GM18511 (cell line): Measurements from ENCODE around the gene PLEKHG2.

Experiments used
- ATAC-seq: cut with Tn5 transposase; IDR thresholded peaks from one replicate; pipeline ENCODE4 v1.9.1; 2021; ENCODE audit warnings: mild to moderate bottlenecking, moderate library complexity; ENCODE audit not compliant: unreplicated experiment

The PLEKHG2 gene

DNA sequence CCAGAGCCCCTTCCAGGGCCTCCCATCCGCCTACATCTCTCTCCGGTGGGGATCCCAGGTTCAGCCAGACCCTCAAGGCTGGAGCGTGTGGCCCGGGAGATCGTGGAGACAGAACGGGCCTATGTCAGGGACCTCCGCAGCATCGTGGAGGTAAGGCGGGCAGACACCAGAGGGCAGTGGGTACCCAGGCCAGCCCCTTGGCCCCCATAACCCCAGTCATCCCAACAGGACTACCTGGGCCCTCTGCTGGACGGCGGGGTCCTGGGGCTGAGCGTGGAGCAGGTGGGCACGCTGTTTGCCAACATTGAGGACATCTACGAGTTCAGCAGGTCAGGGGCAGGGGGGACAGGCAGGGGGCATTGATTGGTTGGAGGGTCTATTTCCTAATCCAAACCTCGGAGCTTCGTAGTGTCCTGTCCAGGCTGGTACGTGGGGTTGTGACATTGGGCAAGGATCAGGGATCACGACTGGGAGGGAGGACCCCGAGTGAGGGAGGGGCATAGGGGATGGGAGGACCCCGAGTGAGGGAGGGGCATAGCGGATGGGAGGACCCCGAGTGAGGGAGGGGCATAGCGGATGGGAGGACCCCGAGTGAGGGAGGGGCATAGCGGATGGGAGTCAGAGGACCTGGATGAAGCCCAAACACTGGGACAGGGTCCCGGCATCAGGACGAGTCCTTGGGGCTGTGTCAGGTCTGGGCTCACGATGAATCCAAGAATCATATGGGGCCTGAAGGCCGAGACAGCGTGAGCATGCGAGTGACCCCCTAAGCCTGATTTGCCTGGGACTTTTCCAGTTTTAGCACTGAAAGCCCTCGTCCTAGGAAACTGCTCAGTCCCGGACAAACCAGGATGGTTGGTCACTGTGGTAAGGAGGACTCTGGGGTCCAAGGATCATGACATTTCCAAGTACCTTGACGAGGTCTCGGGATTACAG, 2.9 kb downstream of the PLEKHG2 start:
- ATAC-seq, result no peak

DNA sequence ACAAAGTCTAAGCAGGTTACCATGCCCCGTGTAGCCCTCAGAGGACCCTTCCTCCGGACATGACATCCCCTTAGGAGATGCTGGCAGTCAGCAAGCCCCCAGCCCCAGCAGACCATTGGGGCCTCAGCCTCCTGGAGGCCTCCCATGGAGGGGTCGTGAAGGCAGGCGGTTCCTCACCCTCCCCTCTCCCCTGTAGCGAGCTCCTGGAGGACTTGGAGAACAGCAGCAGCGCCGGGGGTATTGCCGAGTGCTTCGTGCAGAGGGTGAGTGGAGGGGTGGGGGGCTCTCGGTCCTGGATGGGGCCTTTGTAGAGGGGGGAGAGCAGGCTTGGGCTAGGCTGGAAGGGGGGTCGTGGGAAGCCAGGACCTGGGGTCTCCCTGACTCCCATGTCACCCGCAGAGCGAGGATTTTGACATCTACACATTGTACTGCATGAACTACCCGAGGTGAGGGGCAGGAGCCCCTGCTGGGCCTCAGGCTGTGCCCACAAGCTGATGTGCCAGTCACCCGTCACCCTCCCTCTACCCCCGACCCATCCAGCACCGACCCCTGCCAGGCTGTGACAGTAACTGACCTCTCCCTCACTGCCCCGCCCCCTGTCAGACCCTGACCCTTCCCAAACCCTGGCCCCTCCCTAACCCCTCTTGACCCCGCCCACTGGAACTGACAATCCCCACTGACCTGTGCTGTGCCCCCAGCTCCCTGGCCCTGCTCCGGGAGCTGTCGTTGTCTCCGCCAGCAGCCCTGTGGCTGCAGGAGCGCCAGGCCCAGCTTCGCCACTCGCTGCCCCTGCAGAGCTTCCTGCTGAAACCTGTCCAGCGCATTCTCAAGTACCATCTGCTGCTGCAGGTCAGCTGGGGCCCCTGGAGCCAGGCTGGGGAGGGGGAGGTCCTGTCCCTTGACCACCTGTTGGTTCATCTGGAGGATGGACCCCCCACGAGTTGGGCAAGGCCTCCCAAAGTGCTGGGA, 4.0 kb downstream of the PLEKHG2 start:
- ATAC-seq, result no peak

DNA sequence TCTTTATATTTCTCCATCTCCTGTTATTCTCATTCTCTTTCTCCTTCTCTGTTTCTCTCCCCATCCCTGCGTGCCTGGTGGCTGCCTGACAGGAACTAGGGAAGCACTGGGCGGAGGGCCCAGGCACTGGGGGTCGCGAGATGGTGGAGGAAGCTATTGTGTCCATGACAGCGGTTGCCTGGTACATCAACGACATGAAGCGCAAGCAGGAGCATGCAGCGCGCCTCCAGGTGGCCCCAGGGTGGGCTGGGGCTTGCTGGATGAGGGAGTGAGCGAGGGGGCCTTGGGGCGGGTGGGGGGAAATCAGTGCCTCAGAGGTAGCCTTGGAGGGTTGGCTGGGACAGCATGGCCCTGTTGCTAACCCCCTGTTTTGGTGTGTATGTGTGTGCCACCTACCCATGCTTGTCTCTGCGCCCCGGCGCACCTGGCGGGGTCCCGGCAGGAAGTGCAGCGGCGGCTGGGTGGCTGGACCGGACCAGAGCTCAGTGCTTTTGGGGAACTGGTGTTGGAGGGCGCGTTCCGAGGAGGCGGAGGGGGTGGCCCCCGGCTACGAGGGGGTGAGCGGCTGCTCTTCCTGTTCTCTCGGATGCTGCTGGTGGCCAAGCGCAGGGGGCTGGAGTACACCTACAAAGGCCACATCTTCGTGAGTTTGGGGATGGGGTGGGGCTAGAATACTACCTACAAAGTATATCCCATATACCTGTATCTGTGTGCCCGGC, 5.2 kb downstream of the PLEKHG2 start:
- ATAC-seq, result no peak

DNA sequence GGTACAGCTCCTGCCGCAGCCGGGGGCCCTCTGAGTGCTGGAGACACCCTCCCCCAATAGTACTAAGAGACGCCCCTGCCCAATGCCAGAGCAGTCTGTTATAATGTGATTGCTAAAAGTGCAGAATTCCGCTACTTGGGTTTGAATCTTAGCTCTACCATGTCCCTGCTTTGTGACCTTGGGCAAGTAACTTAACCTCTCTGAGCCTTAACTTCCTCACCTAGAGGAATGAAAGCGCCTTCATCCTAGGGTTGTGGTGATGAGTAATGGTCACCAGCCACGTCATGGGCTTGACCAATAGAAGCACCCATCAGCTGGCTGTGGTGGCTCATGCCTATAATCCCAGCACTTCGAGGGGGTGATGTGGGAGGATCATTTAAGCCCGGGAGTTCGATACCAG, 6.5 kb downstream of the PLEKHG2 start:
- ATAC-seq, result no peak

DNA sequence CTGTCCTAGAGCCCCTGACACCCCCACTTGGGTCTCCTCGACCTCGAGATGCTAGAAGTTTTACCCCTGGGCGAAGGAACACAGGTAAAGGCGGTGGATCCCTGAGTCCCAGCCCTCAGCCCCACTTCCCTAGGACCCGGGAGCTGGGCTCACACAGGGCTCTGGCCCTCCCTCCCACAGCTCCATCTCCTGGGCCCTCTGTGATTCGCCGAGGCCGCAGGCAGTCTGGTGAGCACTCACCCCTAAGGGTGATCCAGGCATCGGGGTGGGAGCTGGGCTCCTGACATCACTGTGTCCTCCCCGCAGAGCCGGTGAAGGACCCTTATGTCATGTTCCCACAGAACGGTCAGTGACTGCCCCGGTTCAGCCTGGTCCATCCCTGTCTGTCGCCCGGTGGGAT, 8.3 kb downstream of the PLEKHG2 start:
- ATAC-seq, result no peak

DNA sequence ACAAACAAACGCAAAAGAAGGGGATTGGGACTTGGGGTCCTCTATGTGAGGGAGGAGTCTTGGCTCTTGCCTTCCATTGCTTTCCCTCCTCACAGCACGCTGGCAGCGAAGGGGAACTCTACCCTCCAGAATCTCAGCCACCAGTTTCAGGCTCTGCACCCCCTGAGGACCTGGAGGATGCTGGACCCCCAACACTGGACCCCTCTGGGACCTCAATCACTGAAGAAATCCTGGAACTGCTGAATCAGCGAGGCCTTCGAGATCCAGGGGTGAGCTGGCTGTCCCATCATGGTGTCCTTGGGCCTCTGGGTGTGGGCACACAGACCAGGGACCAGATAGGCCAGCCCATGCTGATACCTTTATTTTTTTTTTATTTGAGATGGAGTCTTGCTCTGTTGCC, 9.6 kb downstream of the PLEKHG2 start:
- ATAC-seq, result no peak

DNA sequence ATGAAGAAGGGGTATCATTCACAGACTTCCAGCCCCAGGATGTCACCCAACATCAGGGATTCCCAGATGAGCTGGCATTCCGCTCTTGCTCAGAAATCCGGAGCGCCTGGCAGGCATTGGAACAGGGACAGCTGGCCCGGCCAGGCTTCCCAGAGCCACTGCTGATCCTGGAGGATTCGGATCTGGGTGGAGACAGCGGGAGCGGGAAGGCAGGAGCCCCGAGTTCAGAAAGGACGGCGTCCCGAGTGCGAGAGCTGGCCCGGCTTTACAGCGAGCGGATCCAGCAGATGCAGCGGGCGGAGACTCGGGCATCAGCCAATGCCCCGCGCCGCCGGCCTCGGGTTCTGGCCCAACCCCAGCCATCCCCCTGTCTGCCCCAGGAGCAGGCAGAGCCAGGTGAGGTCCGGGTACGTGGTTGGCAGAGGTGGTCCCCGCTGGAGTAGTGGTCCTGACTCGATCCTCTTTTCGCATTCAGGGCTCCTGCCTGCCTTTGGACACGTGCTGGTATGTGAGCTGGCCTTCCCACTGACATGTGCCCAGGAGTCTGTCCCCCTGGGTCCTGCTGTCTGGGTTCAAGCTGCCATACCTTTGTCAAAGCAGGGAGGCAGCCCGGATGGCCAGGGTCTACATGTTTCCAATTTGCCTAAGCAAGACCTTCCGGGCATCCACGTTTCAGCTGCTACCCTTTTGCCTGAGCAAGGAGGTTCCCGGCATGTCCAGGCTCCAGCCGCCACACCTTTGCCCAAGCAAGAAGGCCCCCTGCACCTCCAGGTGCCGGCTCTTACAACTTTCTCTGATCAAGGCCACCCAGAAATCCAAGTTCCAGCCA, 11.0 kb downstream of the PLEKHG2 start:
- ATAC-seq, result no peak

DNA sequence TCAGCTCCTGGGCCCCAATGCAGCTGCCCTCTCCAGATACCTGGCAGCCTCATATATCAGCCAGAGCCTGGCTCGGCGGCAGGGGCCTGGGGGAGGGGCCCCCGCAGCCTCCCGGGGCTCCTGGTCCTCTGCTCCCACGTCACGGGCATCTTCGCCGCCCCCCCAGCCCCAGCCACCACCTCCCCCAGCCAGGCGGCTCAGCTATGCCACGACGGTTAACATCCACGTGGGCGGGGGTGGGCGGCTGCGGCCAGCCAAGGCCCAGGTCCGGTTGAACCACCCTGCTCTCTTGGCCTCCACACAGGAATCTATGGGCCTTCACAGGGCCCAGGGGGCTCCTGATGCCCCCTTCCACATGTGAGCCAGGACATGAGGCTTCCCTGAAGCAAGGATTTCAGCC, 12.5 kb downstream of the PLEKHG2 start:
- ATAC-seq, result no peak

DNA sequence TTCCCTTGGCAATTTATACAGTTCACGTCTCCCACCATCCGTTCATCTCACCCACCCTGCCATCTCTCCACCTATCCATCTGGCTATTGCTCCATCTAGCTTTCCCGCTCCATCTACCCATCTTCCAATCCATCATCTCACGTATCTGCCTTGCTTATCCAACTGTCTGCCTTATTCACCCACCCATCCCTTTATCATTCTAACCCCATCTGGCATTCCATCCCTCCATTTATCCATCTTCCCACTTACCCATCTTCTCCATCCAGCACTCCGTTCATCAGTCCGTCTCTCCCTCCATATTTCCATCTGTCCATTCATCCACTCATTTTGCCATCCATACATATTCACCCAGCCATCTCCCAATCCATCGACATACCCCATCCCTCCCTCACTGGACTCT, 13.3 kb downstream of the PLEKHG2 start:
- ATAC-seq, result no peak

DNA sequence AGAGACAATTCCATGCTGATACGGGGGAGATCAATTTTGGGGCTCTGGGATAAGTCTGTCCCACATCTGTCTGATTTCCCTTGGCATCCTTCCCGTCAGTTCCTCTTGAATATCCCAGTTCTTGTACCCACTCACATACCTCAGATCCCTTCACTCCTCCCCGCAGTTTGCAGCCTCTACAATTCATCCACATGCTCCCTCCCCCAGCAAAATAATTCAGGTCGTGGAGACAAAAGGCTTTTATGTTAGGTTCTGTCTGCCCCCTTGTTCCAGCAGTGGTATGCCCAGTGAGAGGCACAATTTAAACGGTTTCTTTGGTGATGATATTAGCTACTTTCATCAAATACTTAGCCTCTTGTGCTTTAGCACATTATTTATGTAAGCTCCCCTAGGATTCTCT, 13.7 kb downstream of the PLEKHG2 start:
- no peak for ATAC-seq

DNA sequence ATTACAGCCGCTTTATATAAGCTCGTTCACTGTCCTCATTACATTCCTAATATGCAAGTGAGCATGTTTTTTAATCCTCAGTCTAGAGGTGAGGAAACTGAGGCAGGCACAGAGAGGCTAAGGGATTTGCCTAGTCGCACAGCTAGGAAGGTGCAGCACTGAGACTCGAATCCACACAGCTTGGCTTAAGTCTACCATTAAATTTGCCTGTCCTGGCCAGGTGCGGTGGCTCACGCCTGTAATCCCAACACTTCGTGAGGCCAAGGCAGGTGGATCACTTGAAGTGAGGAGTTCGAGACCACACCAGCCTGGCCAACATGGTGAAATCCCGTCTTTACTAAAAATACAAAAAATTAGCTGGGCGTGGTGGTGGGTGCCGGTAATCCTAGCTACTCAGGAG, 15.2 kb downstream of the PLEKHG2 start:
- no peak for ATAC-seq

DNA sequence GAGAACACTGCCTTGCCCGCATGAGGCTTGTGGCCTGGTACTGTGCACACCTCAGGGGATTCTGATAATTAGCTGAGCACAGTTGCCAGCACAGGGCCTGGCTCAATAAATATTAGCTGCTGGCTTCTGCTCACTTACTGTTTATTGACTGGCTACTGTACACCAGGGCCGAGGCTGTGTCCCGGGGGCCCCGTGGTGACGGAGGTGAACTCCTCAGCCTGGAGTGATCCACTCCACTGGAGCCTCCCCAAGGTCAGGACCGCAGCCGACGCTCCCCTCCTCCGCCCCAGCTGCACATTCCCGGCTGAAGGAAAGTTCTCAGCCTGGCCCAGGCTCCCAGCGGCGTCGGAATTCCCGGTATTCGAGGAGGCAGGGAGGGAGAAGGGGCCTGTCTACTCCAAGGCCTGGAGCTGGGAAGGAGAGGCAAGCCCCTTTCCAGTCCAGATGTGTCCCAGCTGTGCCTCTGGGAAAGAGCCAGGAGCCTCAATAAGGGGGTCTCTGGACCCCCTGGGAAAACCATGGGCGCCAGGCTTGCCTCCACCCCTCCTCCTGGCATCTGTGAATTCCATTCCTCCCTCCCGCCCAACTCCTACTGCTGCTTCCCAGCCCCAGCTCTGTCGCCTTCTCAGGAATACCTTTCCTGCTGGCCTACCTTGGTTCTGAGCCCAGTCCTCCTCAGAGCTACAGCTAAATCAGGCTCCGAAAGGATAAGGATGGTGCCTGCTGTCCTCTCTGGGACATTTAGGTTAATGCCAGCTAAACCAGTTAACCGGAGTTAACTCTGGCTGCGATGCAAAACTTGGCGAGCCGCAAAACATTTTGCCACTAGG, 16.0 kb downstream of the PLEKHG2 start:
- no peak for ATAC-seq

DNA sequence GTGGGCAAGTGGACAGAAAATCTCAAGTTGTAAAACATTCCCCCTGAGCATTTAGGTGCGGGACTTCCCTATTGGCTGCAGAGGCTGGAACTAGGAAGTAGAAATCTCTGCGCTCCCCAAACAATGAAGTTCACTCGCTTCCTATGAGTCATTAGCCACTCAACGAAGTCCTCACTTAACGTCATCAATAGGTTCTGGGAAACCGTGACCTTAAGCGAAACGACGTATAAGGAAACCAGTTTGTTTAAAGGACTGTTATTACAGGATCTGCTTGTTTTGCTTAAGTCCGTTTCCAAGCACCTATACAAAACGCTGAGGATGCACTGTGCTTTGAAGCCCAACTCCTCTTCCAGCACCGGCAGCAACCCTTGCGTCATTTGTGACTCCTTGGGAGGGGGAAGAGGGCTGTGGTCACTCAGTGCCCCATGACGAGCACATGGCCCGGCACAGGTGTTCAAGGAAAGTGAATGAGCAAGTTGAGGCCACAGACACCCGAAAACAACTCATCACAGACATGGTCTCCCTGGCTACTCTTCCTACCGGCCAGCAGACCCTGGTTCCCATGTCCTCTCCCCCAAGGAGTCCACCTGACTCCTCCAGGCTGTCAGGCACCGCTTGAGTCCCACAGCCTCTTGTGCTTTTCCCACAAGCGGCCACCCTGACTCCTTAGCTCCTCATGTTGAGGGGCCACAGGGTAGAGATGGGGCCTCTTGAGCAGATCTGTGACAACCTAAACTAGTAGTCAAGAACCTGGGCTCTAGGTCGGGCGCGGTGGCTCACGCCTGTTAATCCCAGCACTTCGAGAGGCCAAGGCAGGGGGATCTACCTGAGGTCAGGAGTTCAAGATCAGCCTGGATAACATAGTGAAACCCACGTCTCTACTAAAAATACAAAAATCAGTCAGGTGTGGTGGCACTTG, 18.5 kb downstream of the PLEKHG2 start:
- no peak for ATAC-seq

DNA sequence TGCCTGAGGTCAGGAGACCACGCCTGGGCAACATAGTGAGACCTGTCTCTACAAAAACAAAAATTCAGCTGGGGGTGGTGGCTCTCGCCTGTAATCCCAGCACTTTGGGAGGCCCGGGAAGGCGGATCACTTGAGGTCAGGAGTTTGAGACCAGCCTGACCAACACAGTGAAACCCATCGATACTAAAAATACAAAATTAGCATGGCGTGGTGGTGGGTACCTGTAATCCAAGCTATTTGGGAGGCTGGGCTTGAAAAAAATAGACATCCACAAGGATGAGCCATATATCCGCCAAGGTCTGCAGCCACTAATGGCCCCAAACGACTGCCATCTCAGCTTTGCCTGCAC, 20.2 kb downstream of the PLEKHG2 start:
- ATAC-seq, result no peak

DNA sequence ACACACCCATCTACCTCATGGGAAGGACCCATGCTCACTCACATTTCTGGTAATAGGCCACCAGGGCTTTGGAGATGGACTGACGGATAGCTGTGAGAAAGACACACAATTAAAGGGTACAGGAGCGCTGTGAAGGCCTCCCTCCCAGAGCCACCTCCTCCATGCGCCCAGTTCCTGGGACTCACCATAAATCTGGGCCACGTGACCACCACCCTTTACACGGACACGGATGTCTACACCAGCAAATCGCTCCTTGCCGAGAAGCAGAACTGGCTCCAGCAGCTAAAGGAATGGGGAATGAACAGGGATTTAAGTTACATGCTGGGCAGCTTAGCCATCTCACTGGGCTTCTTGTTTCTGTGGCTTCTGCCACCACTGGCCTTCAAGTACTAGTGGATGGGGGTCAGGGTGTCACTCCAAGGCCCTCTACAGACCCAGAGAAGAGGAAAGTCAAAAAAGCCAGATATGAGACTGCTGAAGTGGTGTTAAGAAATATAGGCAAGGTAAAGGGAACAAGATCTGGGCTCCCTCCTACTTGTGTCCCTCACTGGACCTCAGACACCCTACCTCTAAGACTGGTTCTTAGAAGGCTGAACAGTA, 21.1 kb downstream of the PLEKHG2 start:
- no peak for ATAC-seq

DNA sequence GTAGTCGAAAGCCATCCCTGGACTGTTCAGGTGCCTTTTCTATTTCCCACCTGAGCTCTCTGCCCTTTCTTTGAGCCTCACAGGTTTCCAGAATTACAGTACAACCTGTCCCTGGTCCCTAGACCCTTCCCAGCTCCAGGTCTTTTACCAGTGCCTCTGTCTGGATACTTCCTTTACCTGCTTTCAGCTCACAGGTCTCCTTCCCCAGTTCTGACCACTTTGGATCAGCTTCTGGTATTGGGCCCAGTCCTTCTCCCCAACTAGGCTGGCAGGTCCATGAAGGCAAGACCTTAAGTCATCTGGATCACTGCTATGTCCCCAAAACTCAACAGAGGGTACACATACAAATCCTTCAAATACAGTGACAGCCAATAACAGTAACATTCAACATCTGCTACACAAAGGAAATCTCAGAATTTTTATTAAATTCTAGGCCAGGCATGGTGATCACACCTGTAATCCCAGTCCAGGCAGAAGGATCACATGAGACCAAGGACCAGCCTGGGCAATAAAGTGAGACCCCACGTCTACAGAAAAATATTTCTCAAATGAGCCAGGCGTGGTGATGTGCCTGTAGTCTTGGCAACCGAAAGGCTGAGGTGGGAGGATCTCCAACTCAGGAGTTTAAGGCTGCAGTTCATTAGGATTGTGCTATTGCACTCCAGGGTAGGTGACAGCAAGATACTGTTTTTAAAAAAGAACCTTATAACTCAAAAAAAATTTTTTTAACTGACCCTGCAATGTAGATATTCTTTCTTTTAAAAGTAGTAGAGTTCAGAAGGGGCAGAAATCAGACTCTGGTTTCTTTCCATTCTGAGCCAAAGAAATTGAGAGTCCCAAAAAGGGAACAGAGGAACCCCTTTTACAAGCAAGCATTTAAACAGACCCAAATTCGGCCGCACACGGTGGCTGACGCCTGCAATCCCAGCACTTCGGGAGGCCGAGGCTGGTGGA, 21.9 kb downstream of the PLEKHG2 start:
- no peak for ATAC-seq
